GM12878 (cell line): ENCODE data around the gene DIP2A. TPM values are rescaled to one million over a fixed set of nuclear protein-coding genes. Genes with fewer than 3 reads are reported as not detected.

ENCODE experiments used
- ATAC-seq: fragments of 200-7000 bp; cut with Tn5 transposase; 3 replicates; pipeline ENCODE4 v1.9.1; 2020; ENCODE audit warnings: mild to moderate bottlenecking, moderate library complexity
- BruUV-seq: library from RNA; stranded (reverse); fragments of 400-500 nt; replicated peaks from 2 replicates; lab custom pipeline; 2021; lab: Mats Ljungman, UMichigan
- CTCF ChIA-PET: fragments of 300-600 bp; sonication (Branson Sonifier 250); formaldehyde crosslinking; extraction: SDS; loops from one replicate; lab custom pipeline; 2021; ENCODE audit warnings: inconsistent platforms; lab: Yijun Ruan, JAX
- POLR2A ChIA-PET: fragments of 350-600 bp; formaldehyde crosslinking; extraction: SDS; loops from one replicate; lab custom pipeline; 2021; ENCODE audit warnings: inconsistent platforms; lab: Charles Lee
- RAD21 ChIA-PET: fragments of 300-600 bp; sonication (Branson Sonifier 250); formaldehyde crosslinking; loops from one replicate; lab custom pipeline; 2023; ENCODE audit warnings: antibody characterized with exemption; ENCODE audit not compliant: unreplicated experiment; lab: Charles Lee
- SMC1A ChIA-PET: fragments of 300-600 bp; sonication (Branson Sonifier 250); formaldehyde crosslinking; loops from one replicate; lab custom pipeline; 2023; ENCODE audit not compliant: unreplicated experiment, uncharacterized antibody; lab: Charles Lee
- DNase-seq: peaks from one replicate; pipeline ENCODE4 v3.0.0-alpha.2; 2011; ENCODE audit warnings: low read depth, low spot score
- FAIRE-seq: peaks from 3 replicates; lab custom pipeline; 2011; peaks lifted over from hg19 to GRCh38; lab: Jason Lieb, UNC
- H2AFZ ChIP-seq: 2 replicates; pipeline ENCODE4 v1.6.0; 2011; ENCODE audit warnings: low read depth, low read length, control low read depth; ENCODE audit not compliant: control insufficient read depth
- H3K27ac ChIP-seq: 2 replicates; pipeline ENCODE4 v1.5.1; 2011; ENCODE audit warnings: control low read depth; ENCODE audit not compliant: control insufficient read depth, insufficient read depth
- H3K27me3 ChIP-seq, 2 experiments: replicated peaks in 1 of 2; 2 replicates each; pipeline versions ENCODE4 v1.6.0 to v1.6.1; 2011; ENCODE audit warnings: low read length in 1 of 2; ENCODE audit not compliant: control insufficient read depth in 2 of 2, insufficient read depth in 2 of 2
- H3K36me3 ChIP-seq, 2 experiments: 2 replicates each; pipeline ENCODE4 v1.5.1; 2011; ENCODE audit warnings: low read length in 1 of 2; ENCODE audit not compliant: control insufficient read depth in 2 of 2, insufficient read depth in 2 of 2
- H3K4me1 ChIP-seq: 2 replicates; pipeline ENCODE4 v1.6.1; 2011; ENCODE audit warnings: mild to moderate bottlenecking, low read length, moderate library complexity, mixed read lengths; ENCODE audit not compliant: control insufficient read depth, insufficient read depth
- H3K4me2 ChIP-seq: 2 replicates; pipeline ENCODE4 v1.6.0; 2011; ENCODE audit warnings: control low read depth; ENCODE audit not compliant: control insufficient read depth, insufficient read depth
- H3K4me3 ChIP-seq: fragments of 200-600 bp; sonication (generic); 2 replicates; pipeline ENCODE4 v1.5.1; 2016
- H3K79me2 ChIP-seq: 2 replicates; pipeline ENCODE4 v1.6.0; 2011; ENCODE audit warnings: low read length; ENCODE audit not compliant: control insufficient read depth, insufficient read depth
- H3K9ac ChIP-seq: 2 replicates; pipeline ENCODE4 v1.8.0; 2011; ENCODE audit warnings: low read length, control low read depth, mixed read lengths; ENCODE audit not compliant: control insufficient read depth, insufficient read depth
- H3K9me3 ChIP-seq: replicated peaks from 3 replicates; pipeline ENCODE4 v1.5.1; 2011; ENCODE audit warnings: mild to moderate bottlenecking, low read length; ENCODE audit not compliant: control insufficient read depth, insufficient read depth
- H4K20me1 ChIP-seq: 2 replicates; pipeline ENCODE4 v1.6.0; 2011; ENCODE audit not compliant: control insufficient read depth, insufficient read depth
- BCL11A ChIP-seq: IDR thresholded peaks from 2 replicates; pipeline ENCODE4 v1.6.1; 2011; ENCODE audit warnings: low read depth, low read length
- CBFB ChIP-seq: IDR thresholded peaks from 2 replicates; pipeline ENCODE4 v1.6.1; 2016; ENCODE audit warnings: antibody characterized with exemption, low read depth
- CUX1 ChIP-seq: IDR thresholded peaks from 2 replicates; pipeline ENCODE4 v1.6.1; 2012; ENCODE audit warnings: improper control_type of control experiment, low read depth, low read length; ENCODE audit not compliant: insufficient replicate concordance
- E2F8 ChIP-seq: fragments of 450-650 bp; IDR thresholded peaks from 2 replicates; pipeline ENCODE4 v1.6.1; 2018; ENCODE audit warnings: mild to moderate bottlenecking, low read depth, moderate library complexity; ENCODE audit not compliant: partially characterized antibody
- MEF2A ChIP-seq: IDR thresholded peaks from 2 replicates; pipeline ENCODE4 v1.6.1; 2011; ENCODE audit warnings: low read depth, mild to moderate bottlenecking, low read length, moderate library complexity; ENCODE audit not compliant: insufficient read depth
- POLR2A ChIP-seq: IDR thresholded peaks from 2 replicates; pipeline ENCODE4 v1.6.1; 2011; ENCODE audit warnings: low read depth, mild to moderate bottlenecking, low read length
- POLR2AphosphoS2 ChIP-seq: IDR thresholded peaks from 2 replicates; pipeline ENCODE4 v1.6.1; 2011; ENCODE audit warnings: low read depth, mild to moderate bottlenecking, low read length, improper control_type of control experiment, moderate library complexity
- POLR2AphosphoS5 ChIP-seq: IDR thresholded peaks from 2 replicates; pipeline ENCODE4 v1.6.1; 2011; ENCODE audit warnings: mild to moderate bottlenecking, low read length, inconsistent platforms
- ZZZ3 ChIP-seq: IDR thresholded peaks from 2 replicates; pipeline ENCODE4 v1.6.1; 2011; ENCODE audit warnings: low read depth; ENCODE audit not compliant: control insufficient read depth, insufficient read length
- WGBS: methylation state at CpG from one replicate; pipeline ENCODE4 v1.1.6; 2016; ENCODE audit warnings: low lambda C conversion rate; ENCODE audit not compliant: insufficient replicate concordance, insufficient coverage; ENCODE audit errors: missing lambda C conversion rate; 5-methylcytosine and 5-hydroxymethylcytosine counted together
- in situ Hi-C: fragments of 300-500 bp; cut with MboI; formaldehyde crosslinking; loops from 9 replicates; pipeline ENCODE4 v1.14.3; 2018; ENCODE audit warnings: mixed read lengths
- intact Hi-C: fragments of 100-400 bp; cut with micrococcal nuclease; formaldehyde crosslinking; loops from one replicate; pipeline ENCODE4 v1.14.2; 2022; ENCODE audit not compliant: unreplicated experiment
- polyA plus RNA-seq, 11 experiments: library from polyadenylated mRNA; depleted of rRNA in 4 of 11; unstranded in 6 of 11; stranded (reverse) in 5 of 11; fragments of >200 nt; fragmentation: Nextera tagmentation in 4 of 11; fragmentation: Illumina TruSeq in 1 of 11; extraction: Ambion mirVana in 4 of 11; extraction: Trizol in 1 of 11; gene quantifications; 1 replicate in 1 of 11; 2 replicates in 10 of 11; pipeline versions ENCODE4 v1.2.1 to v1.2.3, GENCODE V29; 2011 to 2016; ENCODE audit warnings: inconsistent platforms in 2 of 11, missing spikeins in 2 of 11, low read depth in 1 of 11
- total RNA-seq, 4 experiments: library from RNA; depleted of rRNA in 3 of 4; stranded (reverse); fragments of >200 nt in 3 of 4; fragmentation: Illumina TruSeq in 1 of 4; extraction: Trizol in 1 of 4; gene quantifications; 2 replicates each; pipeline versions ENCODE4 v1.2.1 to v1.2.3, GENCODE V29; 2013 to 2021

DIP2A gene
- total and polyA plus RNA-seq, 10 of the 15 experiments (the other 5 are each of a cell fraction or from before 2014, with no cell fraction given) = 1.7 to 25.5 (median 12.2) TPM

GRCh38 chr21:46412521-46413364, 45.9 kb upstream of the DIP2A start:
- no peak overlapping the region for H3K9ac ChIP-seq
- H3K4me1 ChIP-seq = no peaks in the 10 kb centered on the region
- ChIA-PET CTCF (no interaction called here), RAD21 (no interaction called here), SMC1A (interaction anchor here (0.6 kb wide), 1 partner anchor 88 kb away, joined by 3 read pairs; no protein-coding TSS in a partner anchor), POLR2A (no interaction called here)
- DNase-seq = no peak
- no peaks in the 10 kb centered on the region for H4K20me1 ChIP-seq
- no peak overlapping the region for H3K4me2 ChIP-seq
- in situ Hi-C loops (no loop called here), intact Hi-C loops (no loop called here)
- no peak for FAIRE-seq
- no peaks in the 10 kb centered on the region for H3K9me3 ChIP-seq
- no peak overlapping the region for H2AFZ ChIP-seq
- peaks cover 8 to 13% of the 10 kb centered on the region in 2 experiments for H3K36me3 ChIP-seq
- H3K27me3 ChIP-seq = no peaks in the 10 kb centered on the region
- H3K27ac ChIP-seq = no peak overlapping the region
- H3K79me2 ChIP-seq = no peaks in the 10 kb centered on the region
- no peak for ATAC-seq
- BruUV-seq = no TSS peak
- WGBS = 86% methylated on average over 36 of the region's 39 CpGs
- TF ChIP-seq E2F8 (no peak), POLR2A (peak; percentile 34; the same call in 1 of the 2 replicates)
- no peak overlapping the region for H3K4me3 ChIP-seq

- ChIA-PET SMC1A (no interaction called here), RAD21 (no interaction called here), CTCF (no interaction called here), POLR2A (no interaction called here)
- in situ Hi-C loops = no loop called here
- peaks cover 9 to 13% of the 10 kb centered on the region in 2 experiments for H3K36me3 ChIP-seq
- H3K4me3 ChIP-seq = no peak overlapping the region
- H3K27me3 ChIP-seq = no peaks in the 10 kb centered on the region
- FAIRE-seq = no peak
- no peaks in the 10 kb centered on the region for H3K9me3 ChIP-seq
- no peaks in the 10 kb centered on the region for H3K79me2 ChIP-seq
- no peak overlapping the region for H3K27ac ChIP-seq
- H3K9ac ChIP-seq = no peak overlapping the region
- H3K4me1 ChIP-seq = no peaks in the 10 kb centered on the region
- no peak overlapping the region for H2AFZ ChIP-seq
- no peak overlapping the region for H3K4me2 ChIP-seq
- DNase-seq = no peak
- H4K20me1 ChIP-seq = no peaks in the 10 kb centered on the region
- intact Hi-C loops = no loop called here
- no TSS peak for BruUV-seq
- WGBS = 69% methylated on average over 8 of the region's 9 CpGs
- ATAC-seq = no peak
- TF ChIP-seq POLR2AphosphoS2 (no peak), ZZZ3 (no peak), CUX1 (no peak), MEF2A (no peak), BCL11A (no peak), POLR2AphosphoS5 (no peak), CBFB (no peak)
Observed at GRCh38 chr21:46413365-46413696, 45.4 kb upstream of the DIP2A start.
